Limb (tissue), 2 donors: ENCODE data around the gene ARMCX1.
"Not testable (repeated sequence)": the region's sequence is repeated elsewhere in the genome, so short reads cannot be mapped to it uniquely, and the experiment has no call there.

Source experiments
- DNase-seq, 2 donors: peaks; one replicate each; pipeline ENCODE4 v3.0.0-alpha.2; 2016; ENCODE audit errors: extremely low spot score in 2 of 2

ARMCX1 gene

GRCh38 chrX:101550362-101550750, at the start of gene ARMCX1:
Gene ARMCX1 (plus strand): TSS chrX:101550547. CDS start chrX:101552931, 2,384 bp downstream.
- peak; percentile 69 to 78 for DNase-seq

- DNase-seq, result not testable (repeated sequence)
Observed at GRCh38 chrX:101502929-101503328, 47.4 kb upstream of the ARMCX1 start.

- no peak for DNase-seq
Observed at GRCh38 chrX:101507372-101507771, 43.0 kb upstream of the ARMCX1 start.

- no peak for DNase-seq
Observed at GRCh38 chrX:101507986-101508385, 42.4 kb upstream of the ARMCX1 start.

- no peak for DNase-seq
Observed at GRCh38 chrX:101530944-101531343, 19.4 kb upstream of the ARMCX1 start.

GRCh38 chrX:101539116-101539515, 11.2 kb upstream of the ARMCX1 start:
- no peak for DNase-seq

- peak; percentile 46 to 84 for DNase-seq
Observed at GRCh38 chrX:101550751-101551379, 518 bp downstream of the ARMCX1 start.

- no peak for DNase-seq
Observed at GRCh38 chrX:101551380-101551767, 1.0 kb downstream of the ARMCX1 start.

GRCh38 chrX:101552714-101553113, 2.4 kb downstream of the ARMCX1 start:
- DNase-seq, result no peak

GRCh38 chrX:101564651-101565050, 14.3 kb downstream of the ARMCX1 start:
- no peak for DNase-seq

GRCh38 chrX:101595739-101596419, 45.5 kb downstream of the ARMCX1 start:
- DNase-seq, result peak; percentile 30 to 62

- DNase-seq, result not testable (repeated sequence)
Observed at GRCh38 chrX:101599592-101599991, 49.2 kb downstream of the ARMCX1 start.

GRCh38 chrX:101602077-101602476, 51.7 kb downstream of the ARMCX1 start:
- peak in 1 of 2 donors; percentile 15 for DNase-seq
